SK-N-SH treated with all-trans-retinoic acid at 6 μM for 48 hours (cell line): ENCODE results near the gene GSKIP.

Experiments
- ARNTL ChIP-seq: fragments of 450-650 bp; formaldehyde crosslinking; IDR thresholded peaks from 2 replicates; pipeline ENCODE4 v1.5.0; 2020; ENCODE audit warnings: low read depth, mild to moderate bottlenecking, moderate library complexity, borderline replicate concordance
- BACH2 ChIP-seq: fragments of 250-450 bp; sonication (Bioruptor Pico); IDR thresholded peaks from 2 replicates; pipeline ENCODE4 v1.9.0; 2021; ENCODE audit warnings: mild to moderate bottlenecking, borderline replicate concordance
- CSDC2 ChIP-seq: fragments of 250-450 bp; sonication (Bioruptor Pico); IDR thresholded peaks from 2 replicates; pipeline ENCODE4 v1.5.0; 2020; ENCODE audit warnings: mild to moderate bottlenecking, moderate library complexity
- ESRRG ChIP-seq: fragments of 250-450 bp; sonication (Bioruptor Pico); IDR thresholded peaks from 2 replicates; pipeline ENCODE4 v1.6.1; 2021; ENCODE audit warnings: mild to moderate bottlenecking
- RARB ChIP-seq: fragments of 250-450 bp; sonication (Bioruptor Pico); IDR thresholded peaks from 2 replicates; pipeline ENCODE4 v1.8.0; 2021; ENCODE audit warnings: mild to moderate bottlenecking, moderate library complexity
- SNAI2 ChIP-seq: fragments of 250-450 bp; sonication (Bioruptor Pico); IDR thresholded peaks from 2 replicates; pipeline ENCODE4 v1.5.0; 2020; ENCODE audit warnings: mild to moderate bottlenecking, moderate library complexity
- TCF4 ChIP-seq: fragments of 250-450 bp; sonication (Bioruptor Pico); IDR thresholded peaks from 2 replicates; pipeline ENCODE4 v1.8.0; 2021; ENCODE audit warnings: mild to moderate bottlenecking, moderate library complexity, borderline replicate concordance
- TOX ChIP-seq: fragments of 250-450 bp; sonication (Bioruptor Pico); IDR thresholded peaks from 2 replicates; pipeline ENCODE4 v1.8.0; 2021; ENCODE audit warnings: mild to moderate bottlenecking, moderate library complexity, borderline replicate concordance
- ZC3H10 ChIP-seq: fragments of 250-450 bp; sonication (Bioruptor Pico); IDR thresholded peaks from 2 replicates; pipeline ENCODE4 v1.5.1; 2021; ENCODE audit warnings: mild to moderate bottlenecking, moderate library complexity
- ZFP30 ChIP-seq: fragments of 450-650 bp; formaldehyde crosslinking; IDR thresholded peaks from 2 replicates; pipeline ENCODE4 v1.5.0; 2022; ENCODE audit warnings: mild to moderate bottlenecking, moderate library complexity
- ZNF8 ChIP-seq: fragments of 450-650 bp; formaldehyde crosslinking; IDR thresholded peaks from 2 replicates; pipeline ENCODE4 v1.5.0; 2020; ENCODE audit warnings: mild to moderate bottlenecking, moderate library complexity
- TF ChIP-seq, protein P1 (sequence below): fragments of 250-450 bp; sonication (Bioruptor Pico); IDR thresholded peaks from 2 replicates; pipeline ENCODE4 v1.5.0; 2020; ENCODE audit warnings: mild to moderate bottlenecking, moderate library complexity
- TF ChIP-seq, protein P2 (sequence below): fragments of 250-450 bp; sonication (Bioruptor Pico); IDR thresholded peaks from 2 replicates; pipeline ENCODE4 v1.5.1; 2020; ENCODE audit warnings: low read depth, mild to moderate bottlenecking, moderate library complexity
- TF ChIP-seq, protein P3 (sequence below): fragments of 250-450 bp; sonication (Bioruptor Pico); IDR thresholded peaks from 2 replicates; pipeline ENCODE4 v1.5.1; 2021; ENCODE audit warnings: mild to moderate bottlenecking, moderate library complexity

DNA sequence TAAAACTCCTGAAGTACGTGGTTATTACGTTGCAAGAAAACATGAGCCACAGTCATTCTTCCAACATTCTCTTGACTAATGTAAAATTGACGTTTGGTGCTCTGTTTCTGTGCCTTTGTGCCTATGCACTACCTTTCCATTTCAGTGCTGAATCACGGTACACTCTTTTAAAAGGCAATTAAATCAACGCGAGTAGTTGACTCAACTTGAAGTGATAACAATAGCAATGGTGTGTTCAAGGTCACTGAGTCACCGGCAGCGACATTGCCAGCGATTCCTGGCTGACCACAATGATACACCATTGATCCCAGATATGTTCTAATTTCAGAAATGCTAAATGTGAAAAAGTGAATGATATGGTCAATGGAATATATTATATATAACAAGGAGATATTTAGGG, 46.4 kb downstream of the GSKIP start:
- TF ChIP-seq, protein P1, sequence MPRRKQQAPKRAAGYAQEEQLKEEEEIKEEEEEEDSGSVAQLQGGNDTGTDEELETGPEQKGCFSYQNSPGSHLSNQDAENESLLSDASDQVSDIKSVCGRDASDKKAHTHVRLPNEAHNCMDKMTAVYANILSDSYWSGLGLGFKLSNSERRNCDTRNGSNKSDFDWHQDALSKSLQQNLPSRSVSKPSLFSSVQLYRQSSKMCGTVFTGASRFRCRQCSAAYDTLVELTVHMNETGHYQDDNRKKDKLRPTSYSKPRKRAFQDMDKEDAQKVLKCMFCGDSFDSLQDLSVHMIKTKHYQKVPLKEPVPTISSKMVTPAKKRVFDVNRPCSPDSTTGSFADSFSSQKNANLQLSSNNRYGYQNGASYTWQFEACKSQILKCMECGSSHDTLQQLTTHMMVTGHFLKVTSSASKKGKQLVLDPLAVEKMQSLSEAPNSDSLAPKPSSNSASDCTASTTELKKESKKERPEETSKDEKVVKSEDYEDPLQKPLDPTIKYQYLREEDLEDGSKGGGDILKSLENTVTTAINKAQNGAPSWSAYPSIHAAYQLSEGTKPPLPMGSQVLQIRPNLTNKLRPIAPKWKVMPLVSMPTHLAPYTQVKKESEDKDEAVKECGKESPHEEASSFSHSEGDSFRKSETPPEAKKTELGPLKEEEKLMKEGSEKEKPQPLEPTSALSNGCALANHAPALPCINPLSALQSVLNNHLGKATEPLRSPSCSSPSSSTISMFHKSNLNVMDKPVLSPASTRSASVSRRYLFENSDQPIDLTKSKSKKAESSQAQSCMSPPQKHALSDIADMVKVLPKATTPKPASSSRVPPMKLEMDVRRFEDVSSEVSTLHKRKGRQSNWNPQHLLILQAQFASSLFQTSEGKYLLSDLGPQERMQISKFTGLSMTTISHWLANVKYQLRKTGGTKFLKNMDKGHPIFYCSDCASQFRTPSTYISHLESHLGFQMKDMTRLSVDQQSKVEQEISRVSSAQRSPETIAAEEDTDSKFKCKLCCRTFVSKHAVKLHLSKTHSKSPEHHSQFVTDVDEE = no peak
- no peak for TF ChIP-seq ZFP30 (CRISPR knock-in tag)
- TF ChIP-seq, protein P2, sequence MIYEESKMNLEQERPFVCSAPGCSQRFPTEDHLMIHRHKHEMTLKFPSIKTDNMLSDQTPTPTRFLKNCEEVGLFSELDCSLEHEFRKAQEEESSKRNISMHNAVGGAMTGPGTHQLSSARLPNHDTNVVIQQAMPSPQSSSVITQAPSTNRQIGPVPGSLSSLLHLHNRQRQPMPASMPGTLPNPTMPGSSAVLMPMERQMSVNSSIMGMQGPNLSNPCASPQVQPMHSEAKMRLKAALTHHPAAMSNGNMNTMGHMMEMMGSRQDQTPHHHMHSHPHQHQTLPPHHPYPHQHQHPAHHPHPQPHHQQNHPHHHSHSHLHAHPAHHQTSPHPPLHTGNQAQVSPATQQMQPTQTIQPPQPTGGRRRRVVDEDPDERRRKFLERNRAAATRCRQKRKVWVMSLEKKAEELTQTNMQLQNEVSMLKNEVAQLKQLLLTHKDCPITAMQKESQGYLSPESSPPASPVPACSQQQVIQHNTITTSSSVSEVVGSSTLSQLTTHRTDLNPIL = no peak
- TF ChIP-seq TCF4 (CRISPR knock-in tag) = no peak
- no peak for TF ChIP-seq ZNF8 (CRISPR knock-in tag)
- no peak for TF ChIP-seq CSDC2 (CRISPR knock-in tag)
- TF ChIP-seq, protein P3, sequence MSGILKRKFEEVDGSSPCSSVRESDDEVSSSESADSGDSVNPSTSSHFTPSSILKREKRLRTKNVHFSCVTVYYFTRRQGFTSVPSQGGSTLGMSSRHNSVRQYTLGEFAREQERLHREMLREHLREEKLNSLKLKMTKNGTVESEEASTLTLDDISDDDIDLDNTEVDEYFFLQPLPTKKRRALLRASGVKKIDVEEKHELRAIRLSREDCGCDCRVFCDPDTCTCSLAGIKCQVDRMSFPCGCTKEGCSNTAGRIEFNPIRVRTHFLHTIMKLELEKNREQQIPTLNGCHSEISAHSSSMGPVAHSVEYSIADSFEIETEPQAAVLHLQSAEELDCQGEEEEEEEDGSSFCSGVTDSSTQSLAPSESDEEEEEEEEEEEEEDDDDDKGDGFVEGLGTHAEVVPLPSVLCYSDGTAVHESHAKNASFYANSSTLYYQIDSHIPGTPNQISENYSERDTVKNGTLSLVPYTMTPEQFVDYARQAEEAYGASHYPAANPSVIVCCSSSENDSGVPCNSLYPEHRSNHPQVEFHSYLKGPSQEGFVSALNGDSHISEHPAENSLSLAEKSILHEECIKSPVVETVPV (CRISPR knock-in tag) = no peak
- TF ChIP-seq SNAI2 (CRISPR knock-in tag) = no peak
- TF ChIP-seq RARB (CRISPR knock-in tag) = no peak
- no peak for TF ChIP-seq ESRRG
- TF ChIP-seq ZC3H10 = no peak
- no peak for TF ChIP-seq TOX (CRISPR knock-in tag)
- no peak for TF ChIP-seq BACH2 (CRISPR knock-in tag)
- TF ChIP-seq ARNTL (CRISPR knock-in tag) = no peak
